Coronary artery (tissue), 2 donors: Measurements from ENCODE around the gene CLEC20A.

Experiments
- DNase-seq: peaks from one replicate; pipeline ENCODE4 v3.0.0-alpha.2; 2017; ENCODE audit warnings: low spot score
- H3K27ac ChIP-seq, 2 donors: fragments of 200-600 bp; sonication (generic); one replicate each; pipeline ENCODE4 v1.5.1; 2016 to 2019
- H3K4me3 ChIP-seq: fragments of 200-600 bp; sonication (generic); 2 replicates; pipeline ENCODE4 v1.5.1; 2016; ENCODE audit warnings: mild to moderate bottlenecking, moderate library complexity
- TF ChIP-seq, protein P1 (sequence below): fragments of 200-600 bp; sonication (generic); IDR thresholded peaks from one replicate; pipeline ENCODE4 v1.5.1; 2019; ENCODE audit warnings: antibody characterized with exemption

CLEC20A gene

DNA sequence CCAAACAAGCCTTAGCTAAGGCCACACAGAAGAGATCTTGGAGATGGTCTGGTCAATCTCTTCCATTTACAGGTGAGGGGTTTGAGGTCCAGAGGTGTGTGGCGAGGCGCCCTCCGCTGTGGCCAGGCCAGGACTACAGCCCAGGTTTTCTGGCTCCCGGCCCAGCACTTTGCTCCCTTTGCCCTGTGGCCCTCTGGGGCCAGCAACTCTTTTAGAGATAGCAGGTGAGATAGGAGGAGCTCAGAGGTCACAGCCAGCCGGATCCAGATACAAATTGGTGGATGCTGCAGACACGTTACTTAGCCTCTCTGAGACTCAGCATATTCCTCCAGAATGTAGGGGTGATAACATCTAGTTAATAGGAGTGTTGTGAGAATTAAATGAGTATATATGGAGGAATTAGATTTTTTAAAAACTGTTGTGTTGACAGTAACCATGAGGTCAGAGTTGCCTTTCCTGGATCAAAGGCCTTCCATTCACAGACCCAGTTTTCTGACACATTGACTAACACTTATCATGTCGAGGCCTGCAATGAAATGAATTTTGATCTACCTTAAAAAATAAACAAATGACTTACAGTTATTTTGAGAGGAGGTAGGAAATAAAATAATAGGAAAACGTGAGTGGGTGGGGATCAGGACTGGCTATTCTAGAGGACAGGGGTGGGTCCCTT is 32.7 kb upstream of the CLEC20A start:
- TF ChIP-seq, protein P1, sequence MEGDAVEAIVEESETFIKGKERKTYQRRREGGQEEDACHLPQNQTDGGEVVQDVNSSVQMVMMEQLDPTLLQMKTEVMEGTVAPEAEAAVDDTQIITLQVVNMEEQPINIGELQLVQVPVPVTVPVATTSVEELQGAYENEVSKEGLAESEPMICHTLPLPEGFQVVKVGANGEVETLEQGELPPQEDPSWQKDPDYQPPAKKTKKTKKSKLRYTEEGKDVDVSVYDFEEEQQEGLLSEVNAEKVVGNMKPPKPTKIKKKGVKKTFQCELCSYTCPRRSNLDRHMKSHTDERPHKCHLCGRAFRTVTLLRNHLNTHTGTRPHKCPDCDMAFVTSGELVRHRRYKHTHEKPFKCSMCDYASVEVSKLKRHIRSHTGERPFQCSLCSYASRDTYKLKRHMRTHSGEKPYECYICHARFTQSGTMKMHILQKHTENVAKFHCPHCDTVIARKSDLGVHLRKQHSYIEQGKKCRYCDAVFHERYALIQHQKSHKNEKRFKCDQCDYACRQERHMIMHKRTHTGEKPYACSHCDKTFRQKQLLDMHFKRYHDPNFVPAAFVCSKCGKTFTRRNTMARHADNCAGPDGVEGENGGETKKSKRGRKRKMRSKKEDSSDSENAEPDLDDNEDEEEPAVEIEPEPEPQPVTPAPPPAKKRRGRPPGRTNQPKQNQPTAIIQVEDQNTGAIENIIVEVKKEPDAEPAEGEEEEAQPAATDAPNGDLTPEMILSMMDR = no peak
- no peak for DNase-seq
- Histone ChIP-seq H3K27ac (no peak overlapping the region), H3K4me3 (no peak overlapping the region)

DNA sequence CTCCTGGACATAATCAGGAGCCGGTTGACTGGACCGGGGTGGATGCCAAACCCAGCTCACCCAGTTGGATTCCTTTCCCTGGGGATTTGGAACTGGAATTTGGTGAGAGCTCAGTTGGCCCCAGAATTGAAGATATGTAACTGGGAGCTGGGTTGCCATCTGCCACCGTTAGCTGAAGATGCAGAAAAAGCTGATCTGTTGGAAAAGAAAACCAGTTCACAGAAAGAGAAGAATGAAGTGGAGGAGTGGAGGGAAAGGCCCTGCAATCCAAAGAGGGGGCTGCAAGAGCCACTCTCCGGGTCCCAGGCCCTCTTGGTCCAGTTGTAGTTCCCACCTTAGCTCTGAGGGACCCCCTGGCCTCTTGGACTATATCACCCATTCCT is 32.2 kb upstream of the CLEC20A start:
- no peak overlapping the region for H3K27ac ChIP-seq
- no peak for DNase-seq

DNA sequence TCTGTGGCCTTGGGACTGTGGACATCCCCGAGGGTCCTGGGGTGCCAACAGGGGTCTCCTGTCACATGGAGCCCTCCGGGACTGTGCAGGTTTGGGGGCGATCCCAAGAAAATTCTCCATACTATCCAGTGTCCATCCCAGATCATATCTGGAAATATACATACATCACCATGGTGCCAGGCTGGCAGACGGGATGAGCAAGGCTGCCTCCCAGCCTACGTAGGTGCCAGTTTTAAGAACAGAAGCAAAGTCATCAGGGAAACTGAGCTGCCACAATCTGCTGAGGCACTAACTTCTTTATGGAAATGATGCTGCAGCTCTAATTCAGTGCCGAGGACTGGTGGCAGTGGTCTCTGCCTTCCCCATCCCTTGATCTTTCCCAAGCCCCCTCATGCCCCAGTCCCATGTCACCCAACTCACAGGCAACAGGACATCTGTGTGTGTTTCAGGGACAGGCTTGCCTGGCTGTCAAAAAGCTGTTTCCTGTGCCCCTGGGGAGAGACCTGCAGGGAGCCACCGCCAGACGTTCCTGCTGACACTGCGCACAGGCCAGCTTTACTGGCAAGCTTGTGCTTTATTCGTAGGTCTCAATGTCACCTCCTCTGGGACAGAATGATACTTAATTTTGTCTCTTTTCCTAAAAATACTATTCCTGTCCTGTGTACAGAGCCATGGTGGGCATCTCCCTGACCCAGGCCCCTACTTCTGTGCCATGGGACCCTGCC is 31.6 kb upstream of the CLEC20A start:
- no peak for DNase-seq
- Histone ChIP-seq H3K27ac (no peak overlapping the region), H3K4me3 (no peak overlapping the region)
- TF ChIP-seq, protein P1 = no peak

More for the DNA sequence above, 32.2 kb upstream of the CLEC20A start:
- TF ChIP-seq, protein P1 = no peak
- no peak overlapping the region for H3K4me3 ChIP-seq

DNA sequence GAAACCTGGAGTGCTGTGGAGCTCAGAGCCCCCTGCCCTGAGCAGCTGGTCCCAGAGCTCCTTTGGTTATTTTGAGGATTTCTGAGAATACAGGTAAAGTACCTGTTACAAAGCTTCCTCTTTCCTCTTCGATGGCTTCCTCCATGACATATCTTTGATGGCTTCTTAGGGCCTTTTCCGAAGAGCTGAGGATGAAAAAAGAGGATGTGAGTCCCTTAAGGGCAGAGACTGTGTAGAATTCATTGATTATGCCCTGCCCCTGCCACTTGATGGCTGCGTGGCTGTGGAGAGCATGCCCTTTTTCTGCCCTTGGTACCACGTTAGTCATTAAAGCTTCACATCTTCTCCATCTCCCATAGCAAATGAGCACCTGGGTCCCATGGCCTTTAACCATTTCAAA is 30.4 kb upstream of the CLEC20A start:
- H3K27ac ChIP-seq = no peak overlapping the region
- no peak overlapping the region for H3K4me3 ChIP-seq
- TF ChIP-seq, protein P1 = no peak
- DNase-seq = no peak

DNA sequence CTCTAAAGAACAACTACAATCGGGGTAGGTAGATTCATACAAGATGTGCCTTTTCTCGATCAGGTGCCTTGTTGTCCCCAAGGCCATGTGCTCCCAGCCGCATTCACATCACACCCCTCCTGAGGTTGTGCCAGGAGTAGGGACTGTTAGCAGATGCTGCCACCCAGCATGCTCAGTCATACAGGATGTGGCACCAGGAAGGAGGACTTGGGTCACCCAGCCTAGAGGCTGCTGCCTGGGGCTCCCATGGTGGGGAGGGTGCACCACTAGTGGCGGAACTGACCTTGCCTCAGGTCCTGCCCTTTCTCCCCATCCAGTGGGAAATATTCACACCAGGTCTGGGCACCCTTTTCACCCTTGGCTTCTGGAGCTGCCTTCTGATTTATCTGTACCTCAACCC is 24.5 kb upstream of the CLEC20A start:
- Histone ChIP-seq H3K27ac (no peak overlapping the region), H3K4me3 (no peak overlapping the region)
- no peak for DNase-seq
- TF ChIP-seq, protein P1 = no peak

DNA sequence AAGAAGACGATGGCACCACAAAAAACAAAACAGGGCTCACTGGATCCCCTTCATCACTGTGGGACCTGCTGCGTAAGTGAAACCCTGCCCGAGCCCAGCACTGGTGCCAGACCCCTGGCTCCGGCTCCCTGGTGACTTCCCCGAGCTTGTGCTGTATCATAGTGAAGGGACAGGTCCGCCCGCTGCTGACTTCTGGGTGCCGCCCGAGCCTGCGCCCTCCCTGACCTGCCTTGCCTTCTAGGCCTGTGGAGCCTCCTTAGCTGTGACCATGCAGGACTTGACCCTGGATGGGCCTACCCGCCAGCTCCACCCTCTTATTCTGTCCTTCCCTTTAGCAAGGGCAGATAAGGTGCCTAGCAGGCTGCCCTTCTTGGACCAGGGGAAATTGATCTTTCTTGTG is 24.0 kb upstream of the CLEC20A start:
- H3K27ac ChIP-seq = no peak overlapping the region
- H3K4me3 ChIP-seq = no peak overlapping the region
- TF ChIP-seq, protein P1 = no peak
- DNase-seq = no peak

DNA sequence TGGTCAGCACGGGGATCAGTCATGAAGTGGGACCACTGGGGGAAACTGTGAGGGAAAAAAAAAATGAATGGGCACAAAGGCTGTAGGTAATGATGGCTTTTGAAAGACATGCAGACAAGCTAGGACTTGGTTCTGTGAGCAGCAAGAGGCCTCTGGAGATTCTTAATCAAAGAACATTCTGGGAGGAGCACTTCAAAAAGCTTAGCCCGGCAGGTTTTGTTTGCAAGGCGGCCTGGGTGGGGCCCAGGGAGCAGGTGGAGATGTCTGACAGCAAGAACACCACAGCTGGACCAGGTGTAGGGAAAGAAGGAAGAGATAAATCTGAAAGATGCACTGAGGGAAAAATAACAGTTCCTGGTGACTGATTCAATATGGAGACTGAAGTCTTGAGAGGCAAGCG is 22.1 kb upstream of the CLEC20A start:
- no peak overlapping the region for H3K4me3 ChIP-seq
- H3K27ac ChIP-seq = no peak overlapping the region
- DNase-seq = no peak
- TF ChIP-seq, protein P1 = no peak
